ENCODE results near the gene COL4A2.

GRCh38 chr13:110391273-110391672, 84.2 kb downstream of the COL4A2 start:
- TF ChIP-seq CTBP1 (IDR thresholded peaks at IDR 0.05; ENCODE audit: borderline replicate concordance) = no peak
- TF ChIP-seq SUZ12 (IDR thresholded peaks at IDR 0.05) = no peak
- TF ChIP-seq BHLHE40 (IDR thresholded peaks at IDR 0.05; ENCODE audit: borderline replicate concordance) = no peak
